Measurements from ENCODE around the gene CIZ1.
"Not testable (repeated sequence)": the region's sequence is repeated elsewhere in the genome, so short reads cannot be mapped to it uniquely, and the experiment has no call there.

CIZ1 gene

DNA sequence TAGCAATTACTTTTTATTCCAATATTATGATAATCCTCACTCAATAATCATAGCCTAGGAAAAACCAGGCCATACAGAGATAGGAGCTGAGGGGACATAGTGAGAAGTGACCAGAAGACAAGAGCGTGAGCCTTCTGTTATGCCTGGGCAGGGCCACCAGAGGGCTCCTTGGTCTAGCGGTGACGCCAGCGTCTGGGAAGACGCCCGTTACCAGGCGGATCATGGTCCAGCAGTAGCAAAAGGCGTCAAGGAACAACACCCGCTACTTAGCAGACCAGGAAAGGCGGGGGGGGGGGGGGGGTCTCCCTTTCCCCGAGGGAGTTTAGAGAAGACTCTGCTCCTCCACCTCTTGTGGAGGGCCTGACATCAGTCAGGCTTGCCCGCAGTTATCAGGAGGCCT, 9.9 kb downstream of the CIZ1 start:
- H3K4me3 ChIP-seq (ENCODE audit: low read depth, low read length); DNase-seq (ENCODE audit: low read depth); in situ Hi-C loops (cut with HindIII; ENCODE audit: low sequenced_read_pairs): not testable (repeated sequence)
- TF ChIP-seq, protein P1, sequence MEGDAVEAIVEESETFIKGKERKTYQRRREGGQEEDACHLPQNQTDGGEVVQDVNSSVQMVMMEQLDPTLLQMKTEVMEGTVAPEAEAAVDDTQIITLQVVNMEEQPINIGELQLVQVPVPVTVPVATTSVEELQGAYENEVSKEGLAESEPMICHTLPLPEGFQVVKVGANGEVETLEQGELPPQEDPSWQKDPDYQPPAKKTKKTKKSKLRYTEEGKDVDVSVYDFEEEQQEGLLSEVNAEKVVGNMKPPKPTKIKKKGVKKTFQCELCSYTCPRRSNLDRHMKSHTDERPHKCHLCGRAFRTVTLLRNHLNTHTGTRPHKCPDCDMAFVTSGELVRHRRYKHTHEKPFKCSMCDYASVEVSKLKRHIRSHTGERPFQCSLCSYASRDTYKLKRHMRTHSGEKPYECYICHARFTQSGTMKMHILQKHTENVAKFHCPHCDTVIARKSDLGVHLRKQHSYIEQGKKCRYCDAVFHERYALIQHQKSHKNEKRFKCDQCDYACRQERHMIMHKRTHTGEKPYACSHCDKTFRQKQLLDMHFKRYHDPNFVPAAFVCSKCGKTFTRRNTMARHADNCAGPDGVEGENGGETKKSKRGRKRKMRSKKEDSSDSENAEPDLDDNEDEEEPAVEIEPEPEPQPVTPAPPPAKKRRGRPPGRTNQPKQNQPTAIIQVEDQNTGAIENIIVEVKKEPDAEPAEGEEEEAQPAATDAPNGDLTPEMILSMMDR (IDR thresholded peaks at IDR 0.05; ENCODE audit: low read depth, low read length, missing control alignments): peak; percentile 47

DNA sequence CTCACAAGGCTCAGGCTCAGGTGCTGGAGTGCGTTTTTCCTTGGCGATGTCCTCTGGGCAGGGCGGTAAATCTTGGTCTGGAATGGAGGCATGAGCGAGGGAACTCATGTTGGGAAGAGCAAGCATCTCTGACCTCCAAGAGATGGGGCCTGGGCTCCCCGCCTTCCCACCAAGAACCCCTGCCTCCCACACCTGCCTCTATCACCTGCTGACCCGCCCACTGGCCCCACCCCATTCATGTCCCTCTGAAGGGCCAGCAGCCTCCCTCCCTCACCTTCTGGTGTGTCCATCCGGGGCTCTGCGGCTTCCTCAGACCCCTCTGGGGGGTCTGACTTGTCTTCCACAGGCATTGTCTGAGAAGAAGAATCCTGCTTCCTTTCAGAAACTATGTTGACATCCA, 10.9 kb downstream of the CIZ1 start:
- in situ Hi-C loops (cut with HindIII; ENCODE audit: low sequenced_read_pairs): no loop called here
- DNase-seq (ENCODE audit: low read depth): no peak
- H3K4me3 ChIP-seq (ENCODE audit: low read depth, low read length): no peak overlapping the region
- TF ChIP-seq, protein P1 (IDR thresholded peaks at IDR 0.05; ENCODE audit: low read depth, low read length, missing control alignments): no peak

DNA sequence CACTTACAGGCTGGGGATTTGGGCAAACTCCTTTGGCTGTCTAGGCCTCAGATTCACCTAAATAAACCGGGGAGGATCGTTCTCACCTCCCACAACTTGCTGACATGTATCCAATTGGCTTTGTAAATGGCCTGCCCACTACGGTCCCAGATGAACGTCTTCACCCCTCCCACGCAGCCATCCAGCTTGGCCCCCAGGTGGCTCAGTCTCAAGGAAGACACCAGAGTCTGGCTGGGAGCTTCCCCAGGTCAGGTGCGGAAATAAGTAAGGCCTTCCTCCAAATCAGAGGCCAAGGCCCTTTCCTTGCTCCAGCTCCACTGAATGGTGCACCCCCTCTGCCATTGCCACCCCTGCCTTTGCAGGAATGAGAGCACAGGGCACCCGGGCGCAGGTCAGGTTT, 11.4 kb downstream of the CIZ1 start:
- DNase-seq (ENCODE audit: low read depth): no peak
- TF ChIP-seq, protein P1 (IDR thresholded peaks at IDR 0.05; ENCODE audit: low read depth, low read length, missing control alignments): no peak
- in situ Hi-C loops (cut with HindIII; ENCODE audit: low sequenced_read_pairs): no loop called here
- no peak overlapping the region for H3K4me3 ChIP-seq (ENCODE audit: low read depth, low read length)

DNA sequence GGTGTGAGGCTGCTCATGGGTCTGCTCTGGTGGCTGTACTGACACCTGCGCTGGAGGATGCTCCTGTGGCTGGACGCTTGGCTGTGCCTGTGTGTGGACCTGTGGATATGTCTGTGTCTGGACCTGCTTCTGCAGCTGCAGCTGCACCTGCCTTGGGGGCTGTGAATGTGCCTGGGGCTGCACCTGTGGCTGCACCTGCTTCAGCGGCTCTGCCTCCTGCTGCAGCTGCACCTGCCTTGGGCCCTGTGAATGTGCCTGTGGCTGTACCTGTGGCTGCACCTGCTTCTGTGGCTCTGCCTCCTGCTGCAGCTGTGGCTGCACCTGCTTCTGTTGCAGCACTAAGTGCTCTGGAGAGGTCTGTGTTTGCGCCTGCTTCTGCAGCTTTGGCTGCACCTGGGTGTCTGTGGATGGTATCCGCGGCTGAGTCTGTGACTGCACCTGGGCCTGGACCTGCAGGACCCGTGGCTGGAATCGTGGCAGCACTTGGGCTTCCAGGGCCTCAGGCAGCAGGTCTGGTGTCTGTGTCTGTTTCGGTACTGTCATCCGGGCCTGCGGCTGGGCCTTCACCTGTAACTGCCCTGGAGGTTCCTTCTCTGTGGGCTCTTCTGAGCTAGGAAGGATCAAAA, 12.5 kb downstream of the CIZ1 start:
- no peak overlapping the region for H3K4me3 ChIP-seq (ENCODE audit: low read depth, low read length)
- in situ Hi-C loops (cut with HindIII; ENCODE audit: low sequenced_read_pairs): no loop called here
- no peak for DNase-seq (ENCODE audit: low read depth)
- TF ChIP-seq, protein P1 (IDR thresholded peaks at IDR 0.05; ENCODE audit: low read depth, low read length, missing control alignments): no peak

DNA sequence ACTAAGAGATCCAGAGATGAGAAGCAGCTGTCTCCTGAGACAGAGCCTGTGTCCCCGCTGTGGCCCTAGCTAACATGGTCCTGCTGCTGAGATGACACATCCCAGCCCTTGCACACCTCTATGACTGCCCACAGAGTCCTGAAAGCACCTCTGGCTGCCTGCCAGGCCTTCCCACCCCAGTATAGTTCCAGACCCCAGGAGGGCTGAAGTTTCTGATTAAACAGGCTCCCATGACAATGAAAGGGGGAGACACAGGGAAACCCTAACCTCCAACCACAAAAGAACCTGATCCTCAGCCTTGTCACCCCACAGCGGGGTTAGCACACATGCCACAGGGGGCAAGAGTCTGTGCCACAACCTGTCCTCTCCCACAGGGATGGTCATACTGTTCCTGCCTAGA, 15.6 kb downstream of the CIZ1 start:
- in situ Hi-C loops (cut with HindIII; ENCODE audit: low sequenced_read_pairs): no loop called here
- DNase-seq (ENCODE audit: low read depth): no peak

DNA sequence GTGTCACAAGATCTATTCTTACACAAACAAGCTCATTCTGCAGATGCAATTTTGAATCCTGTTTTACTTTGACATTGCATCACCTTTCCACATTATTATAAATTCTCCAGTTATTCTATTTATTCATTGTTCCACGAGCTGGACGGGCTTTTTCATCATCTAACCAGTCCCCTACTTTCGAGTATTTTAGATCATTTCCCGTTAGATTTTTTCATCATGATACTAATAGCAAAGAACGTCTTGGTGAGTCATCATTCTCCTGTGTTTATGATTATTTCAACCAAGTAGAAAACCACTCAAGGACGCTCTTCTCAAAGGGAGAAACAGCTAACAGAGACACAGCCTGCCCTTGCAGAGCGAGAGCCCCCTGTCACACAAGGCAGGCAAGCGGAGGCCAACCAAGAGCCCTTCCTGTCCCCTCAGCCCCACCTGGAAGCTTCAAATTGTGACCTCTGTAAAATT, 16.2 kb downstream of the CIZ1 start:
- in situ Hi-C loops (cut with HindIII; ENCODE audit: low sequenced_read_pairs): no loop called here
- no peak overlapping the region for H3K4me3 ChIP-seq (ENCODE audit: low read depth, low read length)
- TF ChIP-seq, protein P1 (IDR thresholded peaks at IDR 0.05; ENCODE audit: low read depth, low read length, missing control alignments): no peak
- DNase-seq (ENCODE audit: low read depth): peak; percentile 23

More for the DNA sequence above, 15.6 kb downstream of the CIZ1 start:
- TF ChIP-seq, protein P1 (IDR thresholded peaks at IDR 0.05; ENCODE audit: low read depth, low read length, missing control alignments): no peak
- H3K4me3 ChIP-seq (ENCODE audit: low read depth, low read length): no peak overlapping the region
